DMS 273 (cell line): ENCODE results near the gene PLXNA1.

Experiments
- DNase-seq: peaks from one replicate; lab custom pipeline; 2025; ENCODE audit not compliant: unreplicated experiment; lab: John Stamatoyannopoulos, UW

PLXNA1 gene

DNA sequence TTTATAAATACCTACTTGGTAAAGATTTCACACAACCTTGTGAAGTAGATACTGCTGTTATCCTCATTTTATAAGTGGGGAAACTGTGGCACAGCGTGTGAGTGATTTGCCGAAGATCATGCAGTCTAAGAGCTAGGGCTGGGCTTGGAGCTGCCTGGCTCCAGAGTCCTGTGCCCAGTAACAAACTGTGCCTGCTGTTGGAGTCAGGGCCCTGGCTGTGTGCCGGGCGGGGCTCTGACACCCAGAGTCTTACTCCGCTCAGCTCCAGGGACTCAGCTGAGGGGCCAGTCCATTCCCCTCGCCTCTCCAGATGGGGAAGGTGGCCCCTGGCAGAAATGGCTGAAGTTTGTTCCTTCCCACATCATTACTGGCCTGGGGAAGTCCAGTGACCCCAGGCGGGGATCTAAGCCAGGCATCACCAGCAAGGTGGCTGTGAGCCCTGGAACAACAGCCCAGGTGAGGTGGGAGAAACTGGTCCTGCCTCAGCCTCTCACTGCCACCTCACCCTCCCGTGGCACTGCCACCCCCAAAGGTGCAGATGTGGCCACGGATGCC is 17.3 kb upstream of the PLXNA1 start:
- DNase-seq, result no peak

GRCh38 chr3:126967386-126967785 is 15.5 kb upstream of the PLXNA1 start:
- no peak for DNase-seq

GRCh38 chr3:126968391-126969390 is 14.2 kb upstream of the PLXNA1 start:
- DNase-seq, result no peak

DNA sequence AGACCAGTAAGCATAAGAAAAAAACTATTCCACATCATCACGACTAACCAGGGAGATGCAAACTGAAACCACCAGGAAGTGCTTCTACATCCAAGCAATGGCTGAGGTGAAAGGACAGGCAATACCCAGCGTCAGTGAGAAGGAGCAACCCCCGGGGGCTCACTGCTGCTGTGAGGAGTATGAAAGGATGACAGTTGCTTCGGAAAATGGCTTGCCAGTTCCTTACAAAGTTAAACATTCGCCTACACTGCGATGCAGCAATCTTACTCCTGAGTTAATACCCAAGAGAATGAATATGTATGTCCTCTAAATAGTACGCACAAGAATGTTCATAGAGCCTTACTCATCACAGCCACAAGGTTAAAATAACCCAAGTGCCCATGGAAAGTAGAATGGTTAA is 13.3 kb upstream of the PLXNA1 start:
- DNase-seq, result no peak

- no peak for DNase-seq
These were observed 12.8 kb upstream of the PLXNA1 start for GRCh38 chr3:126970101-126970500.

DNA sequence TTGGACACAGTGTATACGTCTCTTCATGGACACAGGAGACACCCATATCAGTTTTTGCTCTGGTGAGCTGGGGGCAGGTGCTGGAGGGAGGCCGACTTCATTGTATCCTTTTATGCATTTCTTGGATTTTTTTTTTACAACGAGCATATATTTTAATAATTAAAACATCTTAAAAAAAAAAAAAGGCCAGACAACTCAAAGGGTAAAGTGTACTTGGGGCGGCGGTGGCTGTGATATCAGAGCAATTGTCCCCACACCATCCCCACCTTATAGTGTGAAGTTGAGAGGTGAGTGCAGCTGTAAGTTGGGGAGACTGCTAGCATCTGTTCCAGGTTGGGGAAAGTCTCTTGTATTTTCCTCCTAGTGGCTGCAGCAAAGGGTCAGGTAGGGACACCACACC is 12.0 kb upstream of the PLXNA1 start:
- DNase-seq, result no peak

DNA sequence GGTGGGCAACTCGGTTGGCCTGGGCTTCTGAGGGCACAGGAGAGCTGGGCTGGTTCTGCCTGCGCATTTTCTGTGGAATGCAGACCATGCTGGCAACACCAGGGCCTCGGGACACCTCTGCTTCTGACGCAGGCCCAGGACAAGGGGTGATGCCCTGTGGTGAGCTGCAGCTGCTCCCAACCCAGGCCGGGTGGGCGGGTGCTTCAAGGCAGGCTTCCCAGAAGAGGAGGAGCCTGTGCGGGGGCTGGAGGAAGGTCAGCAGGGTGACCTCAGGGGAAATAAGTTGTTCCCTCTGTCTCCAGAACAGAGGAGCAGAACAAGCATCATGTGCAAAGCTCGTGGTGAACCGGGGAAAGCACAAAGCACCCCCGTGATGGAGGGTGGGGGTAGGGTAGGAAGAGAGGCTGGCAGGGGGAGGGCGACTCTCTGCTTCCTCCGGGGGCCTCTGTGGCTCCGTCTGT is 11.0 kb upstream of the PLXNA1 start:
- peak; percentile 38 for DNase-seq

- DNase-seq, result no peak
These were observed 10.0 kb upstream of the PLXNA1 start for GRCh38 chr3:126972866-126973265.

DNA sequence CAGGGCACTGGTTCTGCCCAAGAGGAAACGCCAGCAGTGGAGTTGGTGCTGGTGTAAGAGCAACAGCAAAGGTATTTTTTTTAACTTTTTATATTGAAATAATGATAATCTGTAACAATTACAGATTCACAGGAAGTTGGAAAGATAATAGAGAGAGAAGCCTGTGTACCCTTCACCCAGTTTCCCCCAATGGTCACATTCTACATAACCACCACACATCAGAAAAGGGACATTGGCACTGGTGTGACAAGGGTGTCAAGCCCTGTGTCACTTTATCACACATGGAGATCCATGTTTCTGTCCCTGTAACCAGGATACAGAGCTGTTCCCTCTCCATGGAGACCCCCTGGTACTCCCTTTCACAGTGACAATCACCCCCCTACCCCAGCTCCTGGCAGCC is 9.1 kb upstream of the PLXNA1 start:
- no peak for DNase-seq

- no peak for DNase-seq
These were observed 8.2 kb upstream of the PLXNA1 start for GRCh38 chr3:126974756-126975155.

DNA sequence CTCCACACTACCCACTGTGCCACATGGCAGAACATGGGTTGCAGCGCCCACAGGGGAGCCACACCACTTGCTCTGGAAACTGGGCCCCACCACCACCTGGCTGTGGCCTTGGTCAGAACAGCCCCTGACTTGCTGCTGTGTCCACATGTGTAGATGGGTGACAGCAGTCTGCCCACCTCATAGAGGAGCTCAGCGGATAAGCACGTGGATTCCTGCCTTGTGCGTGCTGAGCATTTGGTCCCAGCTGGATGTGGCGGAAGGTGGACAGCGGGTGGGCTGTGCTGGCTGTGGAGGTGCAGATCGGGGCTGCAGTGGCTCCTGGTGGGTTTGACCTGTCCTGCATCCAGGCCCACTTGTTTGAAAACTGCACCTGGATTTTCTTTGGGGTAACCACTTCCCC is 6.0 kb upstream of the PLXNA1 start:
- no peak for DNase-seq

- no peak for DNase-seq
These were observed 5.1 kb upstream of the PLXNA1 start for GRCh38 chr3:126977821-126978220.

DNA sequence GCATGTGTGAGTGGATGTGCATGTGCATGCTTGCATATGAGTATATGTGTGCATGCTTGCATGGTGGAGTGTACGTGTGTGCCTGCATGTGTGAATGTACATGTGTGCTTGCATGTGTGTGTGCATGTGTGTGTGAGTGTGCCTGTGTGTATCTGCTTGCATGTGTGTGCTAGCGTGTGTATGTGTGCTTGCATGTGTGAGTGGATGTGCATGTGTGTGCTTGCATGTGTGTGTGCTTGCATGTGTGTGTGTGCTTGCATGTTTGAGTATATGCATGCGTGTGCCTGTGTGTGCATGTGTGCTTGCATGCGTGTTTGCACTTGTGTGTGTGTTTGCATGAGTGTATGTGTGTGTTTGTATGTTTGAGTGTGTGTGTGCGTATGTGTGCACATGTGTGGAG is 4.6 kb upstream of the PLXNA1 start:
- DNase-seq, result no peak

DNA sequence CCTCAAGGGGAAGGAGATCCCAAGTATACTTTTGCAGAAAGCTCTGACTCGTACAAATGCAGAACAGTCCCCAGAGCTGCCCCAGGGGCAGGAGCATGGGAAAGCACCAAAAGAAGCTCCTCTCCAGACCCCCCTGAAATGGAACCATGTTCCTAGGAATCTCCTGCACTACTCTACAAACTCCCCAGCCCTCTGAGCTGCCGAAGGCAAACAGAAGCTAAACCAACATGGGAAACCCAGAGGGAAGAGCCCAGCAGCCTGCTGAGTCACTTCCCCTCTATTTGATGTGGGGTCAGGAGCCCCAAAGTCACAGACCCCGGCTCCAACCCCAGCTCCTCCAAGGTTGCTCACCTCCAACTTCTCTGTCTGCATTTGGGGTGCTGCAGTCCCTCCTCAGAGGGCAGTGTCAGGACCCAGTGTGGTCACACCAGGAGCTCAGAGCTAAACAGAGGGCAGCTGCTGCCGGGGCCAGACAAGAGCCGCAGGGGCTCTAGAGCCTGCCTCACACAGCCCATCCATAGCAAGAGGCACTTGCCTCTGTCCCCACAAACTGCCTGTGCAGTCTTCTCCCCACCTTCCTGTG is 3.8 kb upstream of the PLXNA1 start:
- DNase-seq, result no peak

DNA sequence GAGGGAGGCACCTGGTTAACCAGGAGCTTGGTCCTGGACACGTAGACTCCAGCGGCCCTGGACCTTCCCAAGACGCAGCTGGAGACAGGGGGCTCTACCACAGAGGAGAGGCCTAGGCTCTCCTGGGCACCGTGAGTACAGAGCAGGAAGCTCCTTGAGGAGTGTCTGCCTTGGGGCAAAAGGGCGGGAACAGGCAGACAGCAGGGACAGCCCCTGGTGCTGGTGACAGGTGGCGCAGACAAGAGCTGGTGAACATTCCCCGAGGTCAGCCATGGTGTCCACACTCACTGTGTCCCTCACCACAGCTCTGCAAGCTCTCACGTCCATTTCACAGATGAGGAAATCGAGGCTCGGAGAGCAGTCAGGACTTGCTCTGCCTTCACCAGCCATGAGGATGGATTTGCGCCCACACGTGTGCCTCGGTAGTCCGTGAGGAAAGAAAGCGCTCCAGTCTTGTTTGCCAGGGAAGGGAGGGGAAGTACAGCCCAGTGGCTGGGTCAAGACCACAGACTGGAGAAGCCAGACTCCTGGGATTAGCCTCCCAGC is 2.6 kb upstream of the PLXNA1 start:
- no peak for DNase-seq

DNA sequence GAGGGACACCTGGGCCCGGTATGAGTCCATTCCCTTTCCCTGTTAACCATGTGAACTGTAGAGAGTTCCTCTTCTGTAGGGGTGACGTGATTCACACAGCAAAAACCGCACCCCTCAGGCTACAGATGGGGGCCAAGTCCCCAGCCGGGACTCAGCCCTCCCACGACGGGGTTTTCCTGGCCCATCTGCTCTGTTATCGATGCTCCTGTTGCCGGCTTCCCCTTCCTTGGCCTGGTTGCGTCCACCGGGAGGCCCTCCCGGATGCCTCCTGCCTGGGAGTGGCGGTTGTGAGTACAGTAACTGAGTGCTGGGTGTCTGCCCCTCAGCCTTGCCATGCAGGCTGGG is 817 bp upstream of the PLXNA1 start:
- peak; percentile 81 for DNase-seq

DNA sequence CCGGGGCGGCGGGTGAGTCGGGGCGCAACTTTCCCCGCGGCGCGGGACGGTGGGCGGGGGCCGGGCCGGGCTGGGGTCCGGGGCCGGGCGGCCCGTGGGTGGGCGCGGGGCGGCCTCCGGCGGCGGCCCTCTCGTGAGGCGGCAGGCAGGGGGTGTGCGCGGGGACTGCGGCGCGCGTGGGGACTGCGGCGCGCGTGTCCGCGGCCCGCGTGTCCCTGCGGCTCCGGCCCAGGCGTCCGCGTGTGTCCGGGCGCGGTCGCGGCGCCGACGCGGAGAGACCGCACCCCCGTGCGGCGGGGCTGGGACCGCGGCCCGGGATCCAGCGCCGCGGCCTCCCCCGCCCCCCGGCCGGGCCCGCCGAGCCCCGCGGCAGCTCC is 349 bp downstream of the PLXNA1 start:
- DNase-seq, result peak; percentile 65

GRCh38 chr3:126983653-126984390 is 907 bp downstream of the PLXNA1 start:
- peak; percentile 67 for DNase-seq

DNA sequence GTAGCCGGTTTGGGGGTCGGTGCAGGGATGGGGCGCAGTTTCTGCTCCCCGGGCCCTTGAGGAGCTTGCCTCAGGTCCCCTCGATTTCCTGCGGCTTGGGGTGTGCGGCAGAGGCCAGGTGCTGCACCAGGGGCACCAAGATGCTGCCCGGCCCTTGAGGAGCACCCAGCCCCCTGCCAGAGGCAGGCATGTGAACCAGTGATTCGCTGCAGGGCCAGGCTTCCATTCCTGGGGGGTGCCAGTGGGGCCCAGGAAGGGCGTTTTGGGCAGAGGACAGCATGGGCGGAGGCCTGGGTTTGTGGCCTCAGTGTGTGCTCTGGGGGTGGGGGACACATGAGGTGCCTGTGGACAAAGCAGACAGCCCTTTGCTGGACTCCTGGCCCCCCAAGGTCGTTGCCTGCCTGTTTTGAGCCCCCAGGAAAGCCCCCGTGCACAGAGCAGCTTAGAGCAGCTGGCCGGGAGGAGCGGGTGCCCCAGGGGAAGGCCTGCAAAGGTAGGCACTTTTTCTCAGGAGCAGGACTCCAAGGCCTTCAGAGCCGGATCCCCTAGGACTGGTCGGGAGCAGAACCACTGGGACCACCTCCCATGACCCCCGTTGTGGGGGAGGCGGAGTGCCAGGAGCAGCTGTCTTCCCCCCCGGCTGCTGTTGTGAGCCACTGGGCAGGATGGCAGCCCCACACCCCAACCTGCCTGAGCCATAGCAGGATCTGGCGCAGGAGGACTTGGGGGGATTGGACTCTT is 1.6 kb downstream of the PLXNA1 start:
- DNase-seq, result peak; percentile 53

- DNase-seq, result peak; percentile 34
These were observed 2.4 kb downstream of the PLXNA1 start for GRCh38 chr3:126985132-126985985.
